HCT116 (cell line): Measurements from ENCODE around the gene PCNP. TPM values are rescaled to one million over a fixed set of nuclear protein-coding genes. Genes with fewer than 3 reads are reported as not detected.

Experiments
- ATAC-seq: fragments of 200-7000 bp; cut with Tn5 transposase; 2 replicates; pipeline ENCODE4 v1.9.1; 2020; ENCODE audit warnings: mild to moderate bottlenecking, moderate library complexity
- BruUV-seq: library from RNA; stranded (reverse); fragments of 400-500 nt; replicated peaks from 2 replicates; lab custom pipeline; 2021; lab: Mats Ljungman, UMichigan
- CTCF ChIA-PET: fragments of 300-600 bp; sonication (Branson Sonifier 250); formaldehyde crosslinking; loops from one replicate; lab custom pipeline; 2021; ENCODE audit warnings: antibody characterized with exemption; lab: Charles Lee
- POLR2A ChIA-PET: fragments of 300-600, 350-600 bp; sonication (Branson Sonifier 250); formaldehyde crosslinking; loops from one replicate; lab custom pipeline; 2021; ENCODE audit warnings: antibody characterized with exemption; lab: Charles Lee
- RAD21 ChIA-PET, 2 experiments: fragments of 300-600 bp; sonication (Branson Sonifier 250); formaldehyde crosslinking; loops; one replicate each; lab custom pipeline; 2023; ENCODE audit warnings: low total read pairs in 2 of 2; ENCODE audit not compliant: uncharacterized antibody in 2 of 2, unreplicated experiment in 2 of 2, low non-redundant PET in 1 of 2; lab: Charles Lee
- DNase-seq: peaks from one replicate; pipeline ENCODE4 v3.0.0-alpha.2; 2010; ENCODE audit warnings: low read depth, low spot score
- H2AFZ ChIP-seq: fragments of 200-600 bp; shearing (Covaris generic), sonication (generic); 2 replicates; pipeline ENCODE4 v1.6.1; 2017; ENCODE audit warnings: low read depth, mixed run types, mixed read lengths, antibody characterized with exemption, low read length; ENCODE audit not compliant: poor library complexity, severe bottlenecking
- H3K27ac ChIP-seq: 2 replicates; pipeline ENCODE4 v1.5.1; 2012; ENCODE audit warnings: low read depth, low read length
- H3K27me3 ChIP-seq: fragments of 200-600 bp; sonication (generic); 2 replicates; pipeline ENCODE4 v1.6.1; 2016; ENCODE audit warnings: mixed run types, low read length, mixed read lengths; ENCODE audit not compliant: insufficient read depth
- H3K36me3 ChIP-seq, 2 experiments: fragments of 200-500 bp in 1 of 2; fragments of 200-600 bp in 1 of 2; sonication (Bioruptor generic) in 1 of 2; sonication (generic) in 1 of 2; 2 replicates each; pipeline versions ENCODE4 v1.5.1 to v1.6.1; 2014 to 2016; ENCODE audit warnings: low read length in 2 of 2, inconsistent platforms in 1 of 2, mixed read lengths in 1 of 2, mixed run types in 1 of 2; ENCODE audit not compliant: insufficient read depth in 2 of 2, control insufficient read depth in 1 of 2
- H3K4me1 ChIP-seq, 2 experiments: fragments of 200-600 bp in 1 of 2; sonication (generic) in 1 of 2; 2 replicates each; pipeline versions ENCODE4 v1.5.1 to v1.6.1; 2012 to 2017; ENCODE audit warnings: low read length in 2 of 2, inconsistent platforms in 1 of 2, mild to moderate bottlenecking in 1 of 2, mixed read lengths in 1 of 2, mixed run types in 1 of 2, moderate library complexity in 1 of 2; ENCODE audit not compliant: insufficient read depth in 2 of 2, control insufficient read depth in 1 of 2
- H3K4me2 ChIP-seq: fragments of 200-600 bp; sonication (generic); 2 replicates; pipeline ENCODE4 v1.6.1; 2017; ENCODE audit warnings: mixed run types, low read length, mixed read lengths
- H3K4me3 ChIP-seq, 2 experiments: fragments of 200-600 bp in 1 of 2; sonication (generic) in 1 of 2; replicated peaks in 1 of 2; 2 replicates each; pipeline ENCODE4 v1.5.1; 2011 to 2016; ENCODE audit warnings: low read length in 2 of 2, control low read depth in 1 of 2, low read depth in 1 of 2, mild to moderate bottlenecking in 1 of 2, mixed read lengths in 1 of 2, mixed run types in 1 of 2
- H3K79me2 ChIP-seq: fragments of 200-600 bp; sonication (generic); 2 replicates; pipeline ENCODE4 v1.6.1; 2017; ENCODE audit warnings: mild to moderate bottlenecking, mixed run types, low read length, moderate library complexity, mixed read lengths; ENCODE audit not compliant: insufficient read depth
- H3K9ac ChIP-seq: fragments of 200-600 bp; sonication (generic); 2 replicates; pipeline ENCODE4 v1.6.1; 2016; ENCODE audit warnings: low read length, mixed read lengths
- H3K9me2 ChIP-seq: fragments of 200-600 bp; sonication (generic), shearing (Covaris generic); 2 replicates; pipeline ENCODE4 v1.6.1; 2017; ENCODE audit warnings: mixed run types, mild to moderate bottlenecking, moderate library complexity; ENCODE audit not compliant: insufficient read depth
- H3K9me3 ChIP-seq, 2 experiments: fragments of 200-500 bp in 1 of 2; fragments of 200-600 bp in 1 of 2; sonication (Bioruptor generic) in 1 of 2; sonication (generic) in 1 of 2; 2 replicates each; pipeline ENCODE4 v1.6.1; 2014 to 2017; ENCODE audit warnings: low read length in 2 of 2, mixed read lengths in 2 of 2, inconsistent platforms in 1 of 2, low read depth in 1 of 2, mild to moderate bottlenecking in 1 of 2, mixed run types in 1 of 2, moderate library complexity in 1 of 2; ENCODE audit not compliant: control insufficient read depth in 1 of 2, insufficient read depth in 1 of 2
- H4K20me1 ChIP-seq: fragments of 200-600 bp; sonication (generic), shearing (Covaris generic); 2 replicates; pipeline ENCODE4 v1.6.1; 2017; ENCODE audit warnings: mixed run types, mild to moderate bottlenecking, moderate library complexity; ENCODE audit not compliant: insufficient read depth
- ATF3 ChIP-seq: IDR thresholded peaks from 2 replicates; pipeline ENCODE4 v1.6.1; 2012
- CBX3 ChIP-seq: IDR thresholded peaks from 2 replicates; pipeline ENCODE4 v1.6.1; 2012; ENCODE audit warnings: low read depth
- CEBPB ChIP-seq: IDR thresholded peaks from 2 replicates; pipeline ENCODE4 v1.6.1; 2012; ENCODE audit warnings: low read depth
- CTCF ChIP-seq, 3 experiments: fragments of 200-600 bp in 1 of 3; sonication (generic) in 1 of 3; IDR thresholded peaks in 2 of 3; conservative IDR thresholded peaks in 1 of 3; 2 replicates each; pipeline ENCODE4 v1.5.1; 2012 to 2017; ENCODE audit warnings: low read depth in 2 of 3, low read length in 2 of 3, antibody characterized with exemption in 1 of 3, borderline replicate concordance in 1 of 3, control low read depth in 1 of 3, mild to moderate bottlenecking in 1 of 3, mixed read lengths in 1 of 3, mixed run types in 1 of 3, moderate library complexity in 1 of 3; ENCODE audit not compliant: insufficient read depth in 1 of 3
- EZH2 ChIP-seq: fragments of 200-600 bp; sonication (generic); IDR thresholded peaks from 2 replicates; pipeline ENCODE4 v1.6.1; 2017; ENCODE audit warnings: antibody characterized with exemption, mixed run types
- FOSL1 ChIP-seq: IDR thresholded peaks from 2 replicates; pipeline ENCODE4 v1.6.1; 2012; ENCODE audit warnings: low read depth
- JUND ChIP-seq: IDR thresholded peaks from 2 replicates; pipeline ENCODE4 v1.6.1; 2012
- ZFX ChIP-seq: fragments of 450-650 bp; IDR thresholded peaks from 2 replicates; pipeline ENCODE4 v1.6.1; 2017
- intact Hi-C: fragments of 100-400 bp; cut with micrococcal nuclease; formaldehyde crosslinking; loops from 2 replicates; pipeline ENCODE4 v1.10.0; 2022
- total RNA-seq: library from RNA; stranded (reverse); gene quantifications from one replicate; pipeline ENCODE4 v1.2.1, GENCODE V29; 2021; ENCODE audit not compliant: unreplicated experiment

Gene PCNP
- total RNA-seq, 1 experiment from 2014 or later: 177 TPM

GRCh38 chr3:101633186-101633585 is 59.2 kb downstream of the PCNP start:
- ATAC-seq: no peak
- H4K20me1 ChIP-seq: no peaks in the 10 kb centered on the region
- H3K27me3 ChIP-seq: no peaks in the 10 kb centered on the region
- no peaks in the 10 kb centered on the region for H3K9me2 ChIP-seq
- CTCF ChIA-PET: no interaction called here
- no peak overlapping the region for H3K4me2 ChIP-seq
- no TSS peak for BruUV-seq
- RAD21 ChIA-PET: no interaction called here
- H3K9ac ChIP-seq: no peak overlapping the region
- H3K4me3 ChIP-seq: no peak overlapping the region
- H3K36me3 ChIP-seq: no peaks in the 10 kb centered on the region
- POLR2A ChIA-PET: no interaction called here
- H3K9me3 ChIP-seq: no peaks in the 10 kb centered on the region
- intact Hi-C loops: loop anchor here (10.0 kb wide), 1 partner anchor 428 kb away; no protein-coding TSS in a partner anchor
- H2AFZ ChIP-seq: no peak overlapping the region
- no peak for TF ChIP-seq JUND
- no peak for TF ChIP-seq EZH2
- TF ChIP-seq ZFX: no peak
- TF ChIP-seq ATF3: no peak
- no peak for TF ChIP-seq CEBPB
- TF ChIP-seq CBX3: no peak
- H3K27ac ChIP-seq: no peak overlapping the region
- H3K79me2 ChIP-seq: no peaks in the 10 kb centered on the region
- DNase-seq: no peak
- 0 out of 4 replicates have a peak, but pooled peaks cover 0 to 3% of the 10 kb centered on the region in 2 experiments for H3K4me1 ChIP-seq

GRCh38 chr3:101634591-101635196 is 60.7 kb downstream of the PCNP start:
- Histone ChIP-seq H3K9me3 (no peaks in the 10 kb centered on the region), H3K27ac (no peak overlapping the region), H3K79me2 (no peaks in the 10 kb centered on the region), H2AFZ (no peak overlapping the region), H4K20me1 (no peaks in the 10 kb centered on the region), H3K9me2 (no peaks in the 10 kb centered on the region), H3K36me3 (no peaks in the 10 kb centered on the region), H3K4me3 (no peak overlapping the region), H3K4me1 (0 out of 4 replicates have a peak, but pooled peaks cover 0 to 3% of the 10 kb centered on the region in 2 experiments), H3K9ac (no peak overlapping the region), H3K4me2 (no peak overlapping the region), H3K27me3 (no peaks in the 10 kb centered on the region)
- ChIA-PET CTCF (interaction anchor here (1.1 kb wide), 1 partner anchor 8 kb away, joined by 3 read pairs; no protein-coding TSS in a partner anchor), POLR2A (no interaction called here), RAD21 (no interaction called here)
- intact Hi-C loops: loop anchor here (10.0 kb wide), 1 partner anchor 430 kb away; no protein-coding TSS in a partner anchor
- no peak for TF ChIP-seq CTCF (IDR thresholded peaks at IDR 0.05 in 2 of 3, conservative IDR thresholded peaks at IDR 0.05 in 1 of 3; ENCODE audit: borderline replicate concordance in 1 of 3, insufficient read depth in 1 of 3, low read depth in 2 of 3, low read length in 2 of 3)
- no peak for TF ChIP-seq JUND
- no peak for TF ChIP-seq FOSL1
- BruUV-seq: no TSS peak
- ATAC-seq: no peak
- DNase-seq: no peak
